ENCODE data around the gene MAGOH. TPM values are rescaled to one million over a fixed set of nuclear protein-coding genes. Genes with fewer than 3 reads are reported as not detected.

MAGOH gene
- total and polyA plus RNA-seq, 2 donors (not counting 3 experiments of a cell fraction or from before 2014, with no cell fraction given): 25.9 to 60.1 TPM

DNA sequence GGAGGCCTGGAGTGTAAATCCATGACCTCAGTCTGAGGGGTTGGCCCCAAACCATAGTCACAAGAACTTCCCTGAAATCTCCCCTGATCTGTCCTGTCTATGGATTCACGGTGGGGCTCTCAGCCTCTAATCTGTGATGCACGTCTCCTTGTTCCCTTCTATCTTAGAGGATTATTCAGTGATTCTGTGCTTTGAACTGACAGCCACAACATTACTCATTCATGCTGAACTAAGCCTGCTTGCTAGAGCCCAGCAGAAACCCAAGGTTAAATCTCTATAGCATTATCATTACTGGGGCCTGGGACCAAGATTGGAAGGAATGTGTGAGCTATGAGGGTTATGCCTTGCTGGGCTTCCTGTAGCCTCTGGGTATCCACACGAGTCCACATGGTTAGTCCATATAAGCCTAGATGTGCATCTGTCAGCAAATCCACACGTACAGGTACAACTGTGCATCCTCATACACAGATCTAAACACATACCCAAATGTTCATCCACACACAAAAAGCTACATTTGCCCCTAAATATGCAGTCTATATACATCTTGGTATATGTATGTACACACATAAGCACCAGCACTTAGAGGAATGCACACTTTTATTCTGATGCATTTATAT, 22.4 kb upstream of the MAGOH start:
- Histone ChIP-seq H3K9me3 (replicated peaks; ENCODE audit: control insufficient read depth, insufficient read depth, low read length) (no peaks in the 10 kb centered on the region), H3K79me2 (ENCODE audit: control insufficient read depth, insufficient read depth, low read length) (no peaks in the 10 kb centered on the region), H3K4me3 (replicated peaks in 1 of 3; ENCODE audit: insufficient read depth in 1 of 3, low read depth in 1 of 3, low read length in 3 of 3) (no peak overlapping the region), H3K4me2 (ENCODE audit: insufficient read depth, low read length) (no peak overlapping the region), H2AFZ (ENCODE audit: low read depth, low read length) (no peak overlapping the region), H3K36me3 (ENCODE audit: control insufficient read depth in 2 of 2, extremely low read depth in 1 of 2, insufficient read depth in 2 of 2, low read length in 2 of 2) (peaks cover 16 to 25% of the 10 kb centered on the region in 2 experiments), H3K27ac (ENCODE audit: insufficient read depth, low read depth, low read length) (no peak overlapping the region), H3K27me3 (ENCODE audit: control insufficient read depth in 2 of 2, insufficient read depth in 2 of 2, low read length in 2 of 2) (no peaks in the 10 kb centered on the region), H4K20me1 (replicated peaks; ENCODE audit: control insufficient read depth, extremely low read depth, insufficient read depth, low read length) (no peaks in the 10 kb centered on the region), H3K9me1 (replicated peaks; ENCODE audit: control insufficient read depth, extremely low read depth, insufficient read depth, low read length) (no peaks in the 10 kb centered on the region), H3K9ac (replicated peaks; ENCODE audit: extremely low read depth, insufficient read depth, low read length) (no peak overlapping the region), H3K4me1 (ENCODE audit: control insufficient read depth, extremely low read depth, insufficient read depth, low read length) (no peaks in the 10 kb centered on the region)
- intact Hi-C loops (cut with micrococcal nuclease) (no loop called here), dilution Hi-C loops (cut with MboI; ENCODE audit: extremely low pct_ligation_motif_present, low sequenced_read_pairs) (no loop called here)
- POLR2A ChIA-PET: no interaction called here
- FAIRE-seq: no peak
- DNase-seq (ENCODE audit: low read depth, low spot score): no peak
- CTCF ChIA-PET: interaction anchor here (1.4 kb wide), 1 partner anchor 133 kb away, joined by 3 read pairs; no protein-coding TSS in a partner anchor
- BruUV-seq (replicated peaks): no TSS peak
- TF ChIP-seq MAX (IDR thresholded peaks at IDR 0.05; ENCODE audit: insufficient read depth, insufficient read length): no peak
- TF ChIP-seq GATA2 (IDR thresholded peaks at IDR 0.05; ENCODE audit: insufficient read depth, insufficient read length, low read depth, low read length): no peak
- no peak for TF ChIP-seq POLR2A (IDR thresholded peaks at IDR 0.05; ENCODE audit: low read depth, low read length)
- no peak for TF ChIP-seq JUN (IDR thresholded peaks at IDR 0.05; ENCODE audit: borderline replicate concordance, insufficient read depth, insufficient read length, low read depth)
- TF ChIP-seq FOS (IDR thresholded peaks at IDR 0.05; ENCODE audit: borderline replicate concordance, insufficient read depth, low read length): no peak
- TF ChIP-seq, protein P1, sequence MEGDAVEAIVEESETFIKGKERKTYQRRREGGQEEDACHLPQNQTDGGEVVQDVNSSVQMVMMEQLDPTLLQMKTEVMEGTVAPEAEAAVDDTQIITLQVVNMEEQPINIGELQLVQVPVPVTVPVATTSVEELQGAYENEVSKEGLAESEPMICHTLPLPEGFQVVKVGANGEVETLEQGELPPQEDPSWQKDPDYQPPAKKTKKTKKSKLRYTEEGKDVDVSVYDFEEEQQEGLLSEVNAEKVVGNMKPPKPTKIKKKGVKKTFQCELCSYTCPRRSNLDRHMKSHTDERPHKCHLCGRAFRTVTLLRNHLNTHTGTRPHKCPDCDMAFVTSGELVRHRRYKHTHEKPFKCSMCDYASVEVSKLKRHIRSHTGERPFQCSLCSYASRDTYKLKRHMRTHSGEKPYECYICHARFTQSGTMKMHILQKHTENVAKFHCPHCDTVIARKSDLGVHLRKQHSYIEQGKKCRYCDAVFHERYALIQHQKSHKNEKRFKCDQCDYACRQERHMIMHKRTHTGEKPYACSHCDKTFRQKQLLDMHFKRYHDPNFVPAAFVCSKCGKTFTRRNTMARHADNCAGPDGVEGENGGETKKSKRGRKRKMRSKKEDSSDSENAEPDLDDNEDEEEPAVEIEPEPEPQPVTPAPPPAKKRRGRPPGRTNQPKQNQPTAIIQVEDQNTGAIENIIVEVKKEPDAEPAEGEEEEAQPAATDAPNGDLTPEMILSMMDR (IDR thresholded peaks at IDR 0.05; ENCODE audit: extremely low read depth in 1 of 2, insufficient read depth in 1 of 2, low read depth in 1 of 2, low read length in 2 of 2): no peak
- no peak for TF ChIP-seq EZH2 (IDR thresholded peaks at IDR 0.05; ENCODE audit: borderline replicate concordance, low read depth, low read length, severe bottlenecking)
- no peak for TF ChIP-seq MYC (IDR thresholded peaks at IDR 0.05; ENCODE audit: low read depth, low read length)
- TF ChIP-seq POLR2AphosphoS5 (IDR thresholded peaks at IDR 0.05; ENCODE audit: insufficient read depth, low read depth, low read length): no peak
